GM19438 (cell line): ENCODE data around the gene GOLGA5.

Experiments used
- ATAC-seq: cut with Tn5 transposase; IDR thresholded peaks from one replicate; pipeline ENCODE4 v1.9.1; 2021; ENCODE audit warnings: low read depth; ENCODE audit not compliant: unreplicated experiment

The GOLGA5 gene

DNA sequence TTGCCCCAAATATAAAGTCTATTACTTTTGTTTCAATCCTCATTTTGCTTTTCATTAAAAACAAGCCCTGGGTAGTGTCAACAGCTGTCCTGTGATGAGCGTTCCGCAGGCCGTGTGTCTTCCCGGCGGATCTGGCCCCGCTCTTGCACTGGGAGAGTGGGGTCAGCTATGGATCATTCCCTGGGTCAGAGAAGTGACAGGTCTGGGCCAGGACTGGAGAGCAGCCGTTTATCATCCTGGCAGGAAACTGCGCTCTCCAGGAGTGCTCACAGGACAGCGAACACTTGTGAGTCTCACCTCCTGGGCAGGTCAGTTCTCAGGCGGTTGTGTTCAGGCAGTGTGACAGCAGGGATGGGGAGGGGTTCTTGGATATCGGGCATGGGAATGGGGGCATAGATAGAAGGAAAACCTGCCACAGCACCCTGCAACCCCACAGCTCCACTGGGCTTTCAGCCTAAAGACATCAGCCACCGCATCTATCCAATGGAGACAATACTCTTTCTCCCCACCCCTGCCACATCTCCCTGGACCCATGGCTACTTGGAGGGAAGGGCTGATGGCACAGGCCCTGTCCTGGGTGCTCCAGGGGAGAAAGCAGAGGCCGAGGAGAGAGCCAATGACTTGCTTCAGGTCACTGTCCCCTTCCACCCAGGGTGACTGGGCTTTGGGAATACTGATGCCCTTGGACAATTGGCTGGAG, 81.0 kb downstream of the GOLGA5 start:
- ATAC-seq: no peak

DNA sequence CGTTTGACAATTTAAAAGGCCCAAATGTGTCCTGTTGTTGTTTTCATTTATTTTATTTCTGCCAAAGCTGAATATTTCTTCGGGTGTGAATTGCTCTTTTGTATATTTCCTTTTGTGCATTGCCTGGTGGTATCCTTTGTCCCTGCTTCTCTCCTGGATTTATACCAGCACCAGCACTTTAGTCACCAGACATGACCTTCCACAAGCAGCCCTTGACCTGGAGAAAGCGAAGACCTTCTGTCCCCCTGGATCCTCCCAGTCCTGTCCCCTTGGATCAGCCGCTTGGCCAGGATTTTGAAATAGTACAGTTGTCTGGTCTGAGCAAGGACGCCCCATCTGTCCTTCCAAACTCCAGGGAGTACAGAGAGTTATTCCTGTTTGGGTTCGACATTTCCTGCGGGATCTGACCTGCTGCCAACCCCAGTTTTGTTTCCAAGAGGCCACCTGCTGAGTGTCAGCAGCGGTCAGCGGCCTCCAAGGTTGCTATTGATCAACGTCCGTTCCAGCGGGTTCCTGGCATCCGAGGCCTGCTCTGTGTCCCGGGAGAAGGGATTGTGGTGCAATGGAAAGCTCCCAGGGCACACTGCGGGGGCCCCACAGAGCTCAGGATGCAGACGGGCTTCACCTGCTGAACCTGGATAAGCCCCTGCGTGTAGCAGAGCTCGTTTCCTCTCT, 83.8 kb downstream of the GOLGA5 start:
- no peak for ATAC-seq

DNA sequence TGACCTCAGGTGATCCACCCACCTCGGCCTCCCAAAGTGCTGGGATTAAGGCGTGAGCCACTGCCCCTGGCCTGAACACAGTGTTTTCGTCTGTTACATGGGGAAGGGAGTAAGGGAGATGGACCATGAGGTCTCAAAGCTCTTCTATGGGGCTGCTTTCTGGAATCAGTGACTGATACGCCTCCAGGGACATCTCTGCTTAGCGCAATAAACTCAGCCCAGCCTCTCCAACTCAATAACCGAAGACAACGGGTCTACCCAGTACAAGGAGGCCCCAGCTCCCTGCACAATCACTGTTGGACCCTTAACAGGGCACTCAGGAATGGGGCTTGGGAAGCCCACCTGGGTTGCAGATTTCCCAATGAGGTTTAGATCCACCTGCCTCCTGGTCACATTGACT, 86.2 kb downstream of the GOLGA5 start:
- ATAC-seq: no peak

GRCh38 chr14:92880851-92881250, 86.7 kb downstream of the GOLGA5 start:
- no peak for ATAC-seq

GRCh38 chr14:92883066-92883465, 89.0 kb downstream of the GOLGA5 start:
- ATAC-seq: no peak

DNA sequence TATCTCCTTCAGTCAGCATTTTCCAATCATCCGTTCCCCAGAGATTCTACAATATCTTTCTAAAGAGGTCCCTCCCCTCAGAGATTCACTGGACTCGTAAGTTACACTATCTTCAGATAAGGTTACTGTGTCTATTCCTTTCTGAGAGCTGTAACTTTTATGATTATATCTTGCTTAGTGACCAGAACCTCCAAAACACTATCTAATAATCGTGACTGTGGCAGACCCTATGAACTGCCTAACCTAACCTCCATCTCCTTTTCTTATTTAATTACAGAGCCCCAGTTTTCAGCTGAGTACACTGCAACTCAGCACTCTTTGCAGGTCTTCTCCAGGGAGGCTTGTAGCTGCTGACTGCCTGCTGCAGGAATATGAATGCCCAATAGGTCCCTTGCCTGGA, 90.3 kb downstream of the GOLGA5 start:
- no peak for ATAC-seq

- ATAC-seq: no peak
Measured at GRCh38 chr14:92885279-92886061, 91.4 kb downstream of the GOLGA5 start.

DNA sequence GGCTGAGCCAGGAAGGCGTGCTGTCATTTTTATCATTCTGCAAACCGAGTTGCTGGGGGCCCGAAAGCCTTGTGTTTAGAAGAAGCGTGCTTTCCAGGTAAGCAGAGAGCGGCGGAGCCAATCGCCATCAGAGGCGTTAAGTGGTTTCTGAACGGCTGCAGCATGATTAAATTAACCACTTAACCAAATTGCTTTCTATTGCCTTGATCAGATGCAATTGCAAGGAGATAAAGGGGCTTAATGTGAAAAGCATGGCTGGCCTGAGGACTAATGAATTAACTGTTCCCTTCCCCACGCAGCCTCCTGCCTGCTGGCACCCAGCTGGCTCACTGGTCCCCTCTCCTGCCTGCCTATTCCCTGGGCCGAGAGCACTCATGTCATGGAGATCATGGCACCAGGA, 92.2 kb downstream of the GOLGA5 start:
- no peak for ATAC-seq

DNA sequence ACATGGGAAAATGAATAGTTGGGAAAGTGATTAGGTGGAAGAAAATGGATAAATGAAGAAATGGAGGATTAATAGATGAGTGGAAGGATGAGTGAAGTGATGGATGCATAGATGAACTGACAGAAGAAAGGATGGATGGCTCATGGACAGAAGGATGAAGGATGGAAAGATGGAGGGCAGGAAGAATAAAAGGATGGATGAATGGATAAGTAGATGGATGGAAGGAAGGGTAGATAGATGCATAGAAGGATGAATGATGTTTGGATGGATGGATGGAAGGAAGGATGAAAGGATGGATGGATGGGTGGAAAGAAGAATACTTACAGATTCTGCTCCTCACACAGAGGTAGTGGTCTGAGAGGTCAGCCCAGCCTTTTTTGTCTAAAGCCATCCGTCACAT, 93.1 kb downstream of the GOLGA5 start:
- ATAC-seq: no peak

DNA sequence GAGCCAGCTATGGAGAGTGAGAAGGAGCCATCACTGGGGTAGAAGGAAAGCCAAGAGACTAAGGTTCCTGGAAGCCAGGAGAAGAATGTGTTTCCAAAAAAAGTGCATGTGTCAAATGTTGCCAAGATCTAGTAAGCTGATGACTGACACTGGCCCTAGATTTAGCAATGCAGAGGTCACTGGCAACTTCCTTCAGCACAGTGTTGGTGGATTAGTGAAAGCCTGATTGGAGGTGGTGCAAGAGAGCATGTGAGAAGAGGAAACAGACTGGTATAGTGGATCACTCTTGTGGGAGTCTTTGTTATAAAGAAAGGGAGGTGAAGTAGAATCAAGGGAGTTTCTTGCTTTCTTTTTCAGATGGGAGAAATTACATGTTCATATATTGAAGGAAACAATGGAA, 94.8 kb downstream of the GOLGA5 start:
- ATAC-seq: no peak
